ENCODE results near the gene DCUN1D2.

The DCUN1D2 gene

GRCh38 chr13:113485545-113485944, 5.0 kb downstream of the DCUN1D2 start:
- Histone ChIP-seq H3K27ac (ENCODE audit: low read length) (no peak overlapping the region), H3K9ac (ENCODE audit: low read depth, low read length) (no peak overlapping the region), H3K36me3 (ENCODE audit: insufficient read depth, low read depth, low read length) (peaks cover 23% of the 10 kb centered on the region; the same call in 1 of the 2 replicates)

DNA sequence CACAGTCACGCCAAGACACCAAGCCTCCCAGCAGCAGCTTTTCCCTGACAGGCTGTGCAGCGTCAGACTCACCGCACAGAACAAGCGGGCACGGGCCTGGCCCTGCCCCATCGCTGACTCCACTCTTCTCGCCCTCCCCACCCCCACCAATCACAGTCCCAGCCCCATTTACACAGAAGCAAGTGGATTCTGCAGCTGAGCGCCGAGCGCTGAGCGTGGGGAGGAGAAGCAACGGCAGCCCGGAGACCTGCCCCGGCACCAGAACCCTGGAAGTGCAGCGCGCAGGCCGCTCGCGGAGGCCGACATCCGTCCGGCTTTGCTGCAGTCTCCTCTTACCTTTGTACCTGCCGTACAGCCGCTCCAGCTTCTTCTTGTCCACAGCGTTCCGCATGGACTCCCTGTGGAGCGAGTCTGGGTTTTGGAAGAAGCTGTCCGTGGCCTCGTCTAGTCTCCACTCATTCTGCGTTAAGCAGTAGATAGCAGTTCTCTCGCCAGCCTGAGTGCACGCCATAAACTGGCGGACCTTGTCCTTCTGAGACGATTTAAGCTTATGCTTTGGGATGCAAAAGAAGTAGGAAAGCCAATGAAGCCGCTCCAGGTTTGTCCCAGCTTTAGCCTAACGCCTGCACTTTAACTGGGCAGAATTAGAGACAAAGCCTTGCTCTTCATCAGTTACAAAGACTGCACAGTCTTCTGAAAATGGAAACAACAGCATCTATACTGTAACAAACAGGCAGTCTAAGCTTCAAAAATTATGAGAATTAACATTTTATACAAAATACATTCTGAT, 6.8 kb downstream of the DCUN1D2 start:
- Histone ChIP-seq H3K27me3 (ENCODE audit: insufficient read depth, low read length) (no peaks in the 10 kb centered on the region), H3K36me3 (ENCODE audit: insufficient read depth, low read depth, low read length) (peaks cover 41% of the 10 kb centered on the region)

More at GRCh38 chr13:113485545-113485944, 5.0 kb downstream of the DCUN1D2 start:
- Histone ChIP-seq H3K4me3 (ENCODE audit: low read length) (no peak overlapping the region), H3K4me1 (ENCODE audit: insufficient read depth, low read length) (peaks cover 9% of the 10 kb centered on the region), H3K27me3 (ENCODE audit: insufficient read depth, low read length) (no peaks in the 10 kb centered on the region), H3K9me3 (ENCODE audit: insufficient read depth, low read depth, low read length) (no peaks in the 10 kb centered on the region)

GRCh38 chr13:113483081-113483480, 7.4 kb downstream of the DCUN1D2 start:
- Histone ChIP-seq H3K27ac (ENCODE audit: low read length) (no peak overlapping the region), H3K36me3 (ENCODE audit: insufficient read depth, low read depth, low read length) (peaks cover 47% of the 10 kb centered on the region), H3K4me1 (ENCODE audit: insufficient read depth, low read length) (peaks cover 9% of the 10 kb centered on the region; the same call in 1 of the 2 replicates), H3K27me3 (ENCODE audit: insufficient read depth, low read length) (no peaks in the 10 kb centered on the region), H3K4me3 (ENCODE audit: low read length) (no peak overlapping the region), H3K9me3 (ENCODE audit: insufficient read depth, low read depth, low read length) (no peaks in the 10 kb centered on the region), H3K9ac (ENCODE audit: low read depth, low read length) (no peak overlapping the region)

More for the DNA sequence above, 6.8 kb downstream of the DCUN1D2 start:
- H3K27ac ChIP-seq (ENCODE audit: low read length) = no peak overlapping the region
- no peaks in the 10 kb centered on the region for H3K9me3 ChIP-seq (ENCODE audit: insufficient read depth, low read depth, low read length)
- H3K4me3 ChIP-seq (ENCODE audit: low read length) = no peak overlapping the region
- H3K4me1 ChIP-seq (ENCODE audit: insufficient read depth, low read length) = peaks cover 9% of the 10 kb centered on the region
- no peak overlapping the region for H3K9ac ChIP-seq (ENCODE audit: low read depth, low read length)

- Histone ChIP-seq H3K27me3 (ENCODE audit: insufficient read depth, low read length) (no peaks in the 10 kb centered on the region), H3K9me3 (ENCODE audit: insufficient read depth, low read depth, low read length) (no peaks in the 10 kb centered on the region), H3K4me1 (ENCODE audit: insufficient read depth, low read length) (peaks cover 4% of the 10 kb centered on the region; the same call in 1 of the 2 replicates), H3K36me3 (ENCODE audit: insufficient read depth, low read depth, low read length) (peaks cover 78% of the 10 kb centered on the region), H3K9ac (ENCODE audit: low read depth, low read length) (no peak overlapping the region), H3K4me3 (ENCODE audit: low read length) (no peak overlapping the region), H3K27ac (ENCODE audit: low read length) (no peak overlapping the region)
These were observed 11.3 kb downstream of the DCUN1D2 start for GRCh38 chr13:113479179-113479578.

- Histone ChIP-seq H3K36me3 (ENCODE audit: insufficient read depth, low read depth, low read length) (peaks cover 79% of the 10 kb centered on the region), H3K4me1 (ENCODE audit: insufficient read depth, low read length) (no peaks in the 10 kb centered on the region), H3K9me3 (ENCODE audit: insufficient read depth, low read depth, low read length) (no peaks in the 10 kb centered on the region), H3K27ac (ENCODE audit: low read length) (no peak overlapping the region), H3K4me3 (ENCODE audit: low read length) (no peak overlapping the region), H3K27me3 (ENCODE audit: insufficient read depth, low read length) (no peaks in the 10 kb centered on the region), H3K9ac (ENCODE audit: low read depth, low read length) (no peak overlapping the region)
These were observed 12.8 kb downstream of the DCUN1D2 start for GRCh38 chr13:113477724-113478123.

GRCh38 chr13:113476811-113477210, 13.7 kb downstream of the DCUN1D2 start:
- Histone ChIP-seq H3K27ac (ENCODE audit: low read length) (no peak overlapping the region), H3K27me3 (ENCODE audit: insufficient read depth, low read length) (no peaks in the 10 kb centered on the region), H3K9me3 (ENCODE audit: insufficient read depth, low read depth, low read length) (no peaks in the 10 kb centered on the region), H3K4me3 (ENCODE audit: low read length) (no peak overlapping the region), H3K36me3 (ENCODE audit: insufficient read depth, low read depth, low read length) (peaks cover 82% of the 10 kb centered on the region), H3K9ac (ENCODE audit: low read depth, low read length) (no peak overlapping the region), H3K4me1 (ENCODE audit: insufficient read depth, low read length) (no peaks in the 10 kb centered on the region)

DNA sequence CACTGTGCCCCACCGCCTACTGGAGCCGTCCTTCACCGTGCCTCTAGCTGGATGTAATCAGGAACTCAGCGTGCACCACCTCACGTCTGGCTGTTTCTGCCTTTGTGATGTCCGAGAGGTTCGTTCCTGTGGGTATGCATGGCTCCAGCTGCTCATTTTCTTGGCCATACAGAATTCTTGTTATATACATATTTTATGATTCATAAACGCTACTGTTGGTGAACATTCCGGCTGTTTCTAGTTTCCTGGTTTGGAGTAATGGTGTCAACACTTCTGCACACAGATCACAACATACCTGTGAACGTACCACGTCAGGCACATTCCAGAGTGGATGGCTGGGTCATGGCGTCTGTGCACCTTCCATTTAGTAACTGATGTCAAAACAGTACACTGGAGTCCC, 14.6 kb downstream of the DCUN1D2 start:
- H3K27ac ChIP-seq (ENCODE audit: low read length) = no peak overlapping the region
- H3K27me3 ChIP-seq (ENCODE audit: insufficient read depth, low read length) = no peaks in the 10 kb centered on the region
- no peak overlapping the region for H3K9ac ChIP-seq (ENCODE audit: low read depth, low read length)
- H3K9me3 ChIP-seq (ENCODE audit: insufficient read depth, low read depth, low read length) = no peaks in the 10 kb centered on the region
- no peak overlapping the region for H3K4me3 ChIP-seq (ENCODE audit: low read length)
- no peaks in the 10 kb centered on the region for H3K4me1 ChIP-seq (ENCODE audit: insufficient read depth, low read length)
- peaks cover 90% of the 10 kb centered on the region for H3K36me3 ChIP-seq (ENCODE audit: insufficient read depth, low read depth, low read length)

GRCh38 chr13:113475280-113475679, 15.2 kb downstream of the DCUN1D2 start:
- no peak overlapping the region for H3K27ac ChIP-seq (ENCODE audit: low read length)
- H3K9me3 ChIP-seq (ENCODE audit: insufficient read depth, low read depth, low read length) = no peaks in the 10 kb centered on the region
- peaks cover 84% of the 10 kb centered on the region for H3K36me3 ChIP-seq (ENCODE audit: insufficient read depth, low read depth, low read length)
- no peak overlapping the region for H3K4me3 ChIP-seq (ENCODE audit: low read length)
- no peaks in the 10 kb centered on the region for H3K4me1 ChIP-seq (ENCODE audit: insufficient read depth, low read length)
- no peak overlapping the region for H3K9ac ChIP-seq (ENCODE audit: low read depth, low read length)
- no peaks in the 10 kb centered on the region for H3K27me3 ChIP-seq (ENCODE audit: insufficient read depth, low read length)

GRCh38 chr13:113474179-113474578, 16.3 kb downstream of the DCUN1D2 start:
- H3K9ac ChIP-seq (ENCODE audit: low read depth, low read length) = no peak overlapping the region
- no peaks in the 10 kb centered on the region for H3K27me3 ChIP-seq (ENCODE audit: insufficient read depth, low read length)
- H3K4me3 ChIP-seq (ENCODE audit: low read length) = no peak overlapping the region
- H3K27ac ChIP-seq (ENCODE audit: low read length) = no peak overlapping the region
- H3K36me3 ChIP-seq (ENCODE audit: insufficient read depth, low read depth, low read length) = peaks cover 81% of the 10 kb centered on the region
- H3K4me1 ChIP-seq (ENCODE audit: insufficient read depth, low read length) = peaks cover under 1% of the 10 kb centered on the region; the same call in 1 of the 2 replicates
- H3K9me3 ChIP-seq (ENCODE audit: insufficient read depth, low read depth, low read length) = no peaks in the 10 kb centered on the region

- Histone ChIP-seq H3K36me3 (ENCODE audit: insufficient read depth, low read depth, low read length) (peaks cover 66% of the 10 kb centered on the region), H3K4me3 (ENCODE audit: low read length) (no peak overlapping the region), H3K27ac (ENCODE audit: low read length) (no peak overlapping the region), H3K9me3 (ENCODE audit: insufficient read depth, low read depth, low read length) (no peaks in the 10 kb centered on the region), H3K4me1 (ENCODE audit: insufficient read depth, low read length) (peaks cover 10% of the 10 kb centered on the region; the same call in 1 of the 2 replicates), H3K27me3 (ENCODE audit: insufficient read depth, low read length) (no peaks in the 10 kb centered on the region), H3K9ac (ENCODE audit: low read depth, low read length) (no peak overlapping the region)
These were observed 18.0 kb downstream of the DCUN1D2 start for GRCh38 chr13:113472355-113473025.

- H3K4me1 ChIP-seq (ENCODE audit: insufficient read depth, low read length) = peaks cover 10% of the 10 kb centered on the region; the same call in 1 of the 2 replicates
- H3K4me3 ChIP-seq (ENCODE audit: low read length) = no peak overlapping the region
- H3K27ac ChIP-seq (ENCODE audit: low read length) = no peak overlapping the region
- no peaks in the 10 kb centered on the region for H3K9me3 ChIP-seq (ENCODE audit: insufficient read depth, low read depth, low read length)
- peaks cover 66% of the 10 kb centered on the region for H3K36me3 ChIP-seq (ENCODE audit: insufficient read depth, low read depth, low read length)
- no peaks in the 10 kb centered on the region for H3K27me3 ChIP-seq (ENCODE audit: insufficient read depth, low read length)
- no peak overlapping the region for H3K9ac ChIP-seq (ENCODE audit: low read depth, low read length)
These were observed 18.7 kb downstream of the DCUN1D2 start for GRCh38 chr13:113471844-113472243.
